Tibial nerve (tissue), 4 donors: ENCODE measurements around the gene NUB1.

Source experiments
- CTCF ChIP-seq, 5 experiments: fragments of 200-600 bp in 3 of 5; fragments of 450-650 bp in 2 of 5; sonication (generic) in 3 of 5; IDR thresholded peaks; one replicate each; pipeline ENCODE4 v1.5.1; 2016 to 2019; ENCODE audit warnings: antibody characterized with exemption in 5 of 5, mild to moderate bottlenecking in 3 of 5, moderate library complexity in 2 of 5
- EP300 ChIP-seq, 2 donors: sonication (generic); formaldehyde crosslinking; IDR thresholded peaks; one replicate each; pipeline ENCODE4 v1.6.1; 2017; ENCODE audit warnings: antibody characterized with exemption in 2 of 2, mild to moderate bottlenecking in 1 of 2
- POLR2A ChIP-seq, 2 donors: fragments of 450-650 bp; IDR thresholded peaks; one replicate each; pipeline ENCODE4 v1.6.1; 2017; ENCODE audit warnings: antibody characterized with exemption in 2 of 2, mild to moderate bottlenecking in 2 of 2, moderate library complexity in 2 of 2

- TF ChIP-seq POLR2A (IDR thresholded peaks at IDR 0.05) (no peak), CTCF (IDR thresholded peaks at IDR 0.05) (no peak), EP300 (IDR thresholded peaks at IDR 0.05) (no peak)
These were observed 7.0 kb upstream of the NUB1 start for GRCh38 chr7:151334628-151335027.
